Neural progenitor cell (in vitro differentiated cells): Measurements from ENCODE around the gene ADAM10. TPM values are rescaled to one million over a fixed set of nuclear protein-coding genes. Genes with fewer than 3 reads are reported as not detected.

Source experiments
- DNase-seq: peaks from one replicate; pipeline ENCODE4 v3.0.0-alpha.2; 2016; ENCODE audit warnings: low spot score
- H2AFZ ChIP-seq: fragments of 200-600 bp; sonication (generic); replicated peaks from 2 replicates; pipeline ENCODE4 v1.6.1; 2016; ENCODE audit warnings: antibody characterized with exemption
- H3F3A ChIP-seq: fragments of 200-600 bp; sonication (generic); 2 replicates; pipeline ENCODE4 v1.6.1; 2016; ENCODE audit warnings: antibody characterized with exemption, low read depth
- H3K27ac ChIP-seq: fragments of 200-600 bp; sonication (generic); 2 replicates; pipeline ENCODE4 v1.5.1; 2016; ENCODE audit warnings: mild to moderate bottlenecking
- H3K27me3 ChIP-seq: fragments of 200-600 bp; sonication (generic); 2 replicates; pipeline ENCODE4 v1.6.1; 2016; ENCODE audit warnings: mild to moderate bottlenecking, moderate library complexity
- H3K36me3 ChIP-seq: fragments of 200-600 bp; sonication (generic); 2 replicates; pipeline ENCODE4 v1.5.1; 2016
- H3K4me1 ChIP-seq: fragments of 200-600 bp; sonication (generic); 2 replicates; pipeline ENCODE4 v1.6.1; 2016; ENCODE audit warnings: mixed run types
- H3K4me2 ChIP-seq: fragments of 200-600 bp; sonication (generic); 2 replicates; pipeline ENCODE4 v1.6.1; 2016
- H3K4me3 ChIP-seq: fragments of 200-600 bp; sonication (generic); 2 replicates; pipeline ENCODE4 v1.5.1; 2016
- H3K79me2 ChIP-seq: fragments of 200-600 bp; sonication (generic); 2 replicates; pipeline ENCODE4 v1.6.1; 2016; ENCODE audit warnings: low read depth
- H3K9ac ChIP-seq: fragments of 200-600 bp; sonication (generic); 2 replicates; pipeline ENCODE4 v1.6.1; 2016
- H3K9me3 ChIP-seq: fragments of 200-600 bp; sonication (generic); 2 replicates; pipeline ENCODE4 v1.5.1; 2016; ENCODE audit warnings: low read depth
- H4K20me1 ChIP-seq: fragments of 200-600 bp; sonication (generic); 2 replicates; pipeline ENCODE4 v1.6.1; 2016; ENCODE audit warnings: low read depth
- H3K27ac Mint-ChIP-seq: 3 replicates; pipeline ENCODE4 v1.8.0; 2021; ENCODE audit warnings: mixed read lengths
- H3K27me3 Mint-ChIP-seq: 2 replicates; pipeline ENCODE4 v1.8.0; 2022; ENCODE audit warnings: low read depth, mild to moderate bottlenecking, inconsistent platforms, moderate library complexity, mixed read lengths; ENCODE audit not compliant: insufficient read depth
- H3K36me3 Mint-ChIP-seq: 3 replicates; pipeline ENCODE4 v1.8.0; 2021; ENCODE audit warnings: mixed read lengths
- H3K4me1 Mint-ChIP-seq: 3 replicates; pipeline ENCODE4 v1.8.0; 2021; ENCODE audit warnings: mixed read lengths
- H3K4me3 Mint-ChIP-seq: 3 replicates; pipeline ENCODE4 v1.8.0; 2021; ENCODE audit warnings: mild to moderate bottlenecking, moderate library complexity, mixed read lengths
- H3K9me3 Mint-ChIP-seq: 3 replicates; pipeline ENCODE4 v1.8.0; 2020; ENCODE audit warnings: mixed read lengths
- CTCF ChIP-seq: fragments of 200-600 bp; sonication (generic); IDR thresholded peaks from 2 replicates; pipeline ENCODE4 v1.5.1; 2017; ENCODE audit warnings: antibody characterized with exemption, mild to moderate bottlenecking
- EZH2 ChIP-seq: fragments of 200-600 bp; sonication (generic); IDR thresholded peaks from 2 replicates; pipeline ENCODE4 v1.6.1; 2017; ENCODE audit warnings: antibody characterized with exemption, mild to moderate bottlenecking, moderate library complexity
- EZH2phosphoT487 ChIP-seq: fragments of 200-600 bp; sonication (generic); IDR thresholded peaks from 2 replicates; pipeline ENCODE4 v1.6.1; 2017; ENCODE audit warnings: antibody characterized with exemption
- total RNA-seq: library from RNA; depleted of rRNA; stranded (reverse); fragments of >200 nt; gene quantifications from 2 replicates; pipeline ENCODE4 v1.2.3, GENCODE V29; 2015; ENCODE audit warnings: low replicate concordance

The ADAM10 gene
- total RNA-seq, 1 donor from 2014 or later: 153 TPM

- Mint-ChIP-seq H3K9me3 (peaks cover 2% of the 10 kb centered on the region), H3K27me3 (peaks cover 8% of the 10 kb centered on the region), H3K27ac (no peak overlapping the region), H3K4me1 (peaks cover 12% of the 10 kb centered on the region), H3K4me3 (no peak overlapping the region), H3K36me3 (no peaks in the 10 kb centered on the region)
- Histone ChIP-seq H3K4me3 (no peak overlapping the region), H3F3A (no peaks in the 10 kb centered on the region), H3K9ac (no peak overlapping the region), H3K9me3 (no peaks in the 10 kb centered on the region), H3K79me2 (no peaks in the 10 kb centered on the region), H2AFZ (no peak overlapping the region), H3K36me3 (no peaks in the 10 kb centered on the region), H3K4me2 (no peak overlapping the region), H3K27ac (no peak overlapping the region), H3K27me3 (no peaks in the 10 kb centered on the region), H4K20me1 (no peaks in the 10 kb centered on the region), H3K4me1 (peaks cover 3% of the 10 kb centered on the region)
- no peak for DNase-seq
- no peak for TF ChIP-seq EZH2
- no peak for TF ChIP-seq CTCF
- TF ChIP-seq EZH2phosphoT487: no peak
Measured at GRCh38 chr15:58547628-58548307, 201.7 kb downstream of the ADAM10 start.

GRCh38 chr15:58546635-58547627 is 202.6 kb downstream of the ADAM10 start:
- Mint-ChIP-seq H3K36me3 (no peaks in the 10 kb centered on the region), H3K9me3 (peaks cover 2% of the 10 kb centered on the region), H3K27me3 (peaks cover 8% of the 10 kb centered on the region), H3K4me3 (no peak overlapping the region), H3K27ac (no peak overlapping the region), H3K4me1 (peaks cover 6% of the 10 kb centered on the region)
- H3K27me3 ChIP-seq: no peaks in the 10 kb centered on the region
- no peak overlapping the region for H3K4me3 ChIP-seq
- TF ChIP-seq CTCF: no peak
- no peak for TF ChIP-seq EZH2
- TF ChIP-seq EZH2phosphoT487: no peak
- DNase-seq: no peak
- no peaks in the 10 kb centered on the region for H3K9me3 ChIP-seq
- no peaks in the 10 kb centered on the region for H3F3A ChIP-seq
- H3K36me3 ChIP-seq: no peaks in the 10 kb centered on the region
- peaks cover under 1% of the 10 kb centered on the region for H3K4me1 ChIP-seq
- H3K27ac ChIP-seq: no peak overlapping the region
- H4K20me1 ChIP-seq: no peaks in the 10 kb centered on the region
- no peaks in the 10 kb centered on the region for H3K79me2 ChIP-seq
- H3K9ac ChIP-seq: no peak overlapping the region
- H3K4me2 ChIP-seq: no peak overlapping the region
- H2AFZ ChIP-seq: no peak overlapping the region

GRCh38 chr15:58546066-58546591 is 203.4 kb downstream of the ADAM10 start:
- H3K36me3 ChIP-seq: no peaks in the 10 kb centered on the region
- DNase-seq: no peak
- Mint-ChIP-seq H3K4me3 (no peak overlapping the region), H3K36me3 (no peaks in the 10 kb centered on the region), H3K27ac (no peak overlapping the region), H3K9me3 (peaks cover 2% of the 10 kb centered on the region), H3K4me1 (no peaks in the 10 kb centered on the region), H3K27me3 (peaks cover 4% of the 10 kb centered on the region)
- H3K4me1 ChIP-seq: no peaks in the 10 kb centered on the region
- no peaks in the 10 kb centered on the region for H3K79me2 ChIP-seq
- no peak overlapping the region for H3K4me2 ChIP-seq
- H3K27me3 ChIP-seq: no peaks in the 10 kb centered on the region
- no peak overlapping the region for H2AFZ ChIP-seq
- no peaks in the 10 kb centered on the region for H3F3A ChIP-seq
- H3K4me3 ChIP-seq: no peak overlapping the region
- no peaks in the 10 kb centered on the region for H3K9me3 ChIP-seq
- H3K27ac ChIP-seq: no peak overlapping the region
- no peak for TF ChIP-seq EZH2phosphoT487
- TF ChIP-seq EZH2: no peak
- no peak for TF ChIP-seq CTCF
- no peak overlapping the region for H3K9ac ChIP-seq
- H4K20me1 ChIP-seq: no peaks in the 10 kb centered on the region
